ENCODE measurements around the gene LGALS9B.
"Not testable (repeated sequence)": the region's sequence is repeated elsewhere in the genome, so short reads cannot be mapped to it uniquely, and the experiment has no call there.

DNA sequence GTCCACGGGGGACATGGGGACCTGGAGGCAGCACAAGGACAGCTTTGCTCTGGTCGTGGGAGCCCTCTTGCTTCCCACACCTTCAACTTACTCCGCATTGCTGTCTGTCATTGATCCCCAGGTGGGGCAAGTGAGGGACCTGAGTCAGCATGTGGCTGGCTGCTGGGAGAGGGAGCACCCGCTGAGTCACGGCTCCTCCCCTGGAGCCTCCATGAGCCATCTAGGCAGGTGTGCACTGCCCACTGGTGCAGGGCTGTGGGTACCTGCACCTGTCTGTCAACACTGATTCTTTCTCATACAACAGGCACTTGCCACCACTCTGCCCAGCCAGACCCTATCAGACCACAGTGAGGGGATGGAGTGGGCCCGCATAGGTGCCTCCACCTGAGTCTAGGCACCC is 24.8 kb upstream of the LGALS9B start:
- TF ChIP-seq, protein P1, sequence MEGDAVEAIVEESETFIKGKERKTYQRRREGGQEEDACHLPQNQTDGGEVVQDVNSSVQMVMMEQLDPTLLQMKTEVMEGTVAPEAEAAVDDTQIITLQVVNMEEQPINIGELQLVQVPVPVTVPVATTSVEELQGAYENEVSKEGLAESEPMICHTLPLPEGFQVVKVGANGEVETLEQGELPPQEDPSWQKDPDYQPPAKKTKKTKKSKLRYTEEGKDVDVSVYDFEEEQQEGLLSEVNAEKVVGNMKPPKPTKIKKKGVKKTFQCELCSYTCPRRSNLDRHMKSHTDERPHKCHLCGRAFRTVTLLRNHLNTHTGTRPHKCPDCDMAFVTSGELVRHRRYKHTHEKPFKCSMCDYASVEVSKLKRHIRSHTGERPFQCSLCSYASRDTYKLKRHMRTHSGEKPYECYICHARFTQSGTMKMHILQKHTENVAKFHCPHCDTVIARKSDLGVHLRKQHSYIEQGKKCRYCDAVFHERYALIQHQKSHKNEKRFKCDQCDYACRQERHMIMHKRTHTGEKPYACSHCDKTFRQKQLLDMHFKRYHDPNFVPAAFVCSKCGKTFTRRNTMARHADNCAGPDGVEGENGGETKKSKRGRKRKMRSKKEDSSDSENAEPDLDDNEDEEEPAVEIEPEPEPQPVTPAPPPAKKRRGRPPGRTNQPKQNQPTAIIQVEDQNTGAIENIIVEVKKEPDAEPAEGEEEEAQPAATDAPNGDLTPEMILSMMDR (IDR thresholded peaks at IDR 0.05) = not testable (repeated sequence)
- TF ChIP-seq POLR2A (IDR thresholded peaks at IDR 0.05) = not testable (repeated sequence)
